Glutamatergic neuron (in vitro differentiated cells): ENCODE results near the gene PLEKHA1. TPM values are rescaled to one million over a fixed set of nuclear protein-coding genes. Genes with fewer than 3 reads are reported as not detected.

Experiments
- DNase-seq: peaks from one replicate; pipeline ENCODE4 v3.0.0; 2022
- H3K27ac Mint-ChIP-seq: one replicate; pipeline ENCODE4 v1.8.0; 2020; ENCODE audit warnings: mild to moderate bottlenecking, mixed read lengths, inconsistent platforms; ENCODE audit not compliant: unreplicated experiment
- H3K27me3 Mint-ChIP-seq: one replicate; pipeline ENCODE4 v1.8.0; 2020; ENCODE audit warnings: mild to moderate bottlenecking, moderate library complexity, mixed read lengths, inconsistent platforms; ENCODE audit not compliant: unreplicated experiment
- H3K36me3 Mint-ChIP-seq: one replicate; pipeline ENCODE4 v1.8.0; 2020; ENCODE audit warnings: mild to moderate bottlenecking, mixed read lengths, inconsistent platforms; ENCODE audit not compliant: unreplicated experiment
- H3K4me1 Mint-ChIP-seq: one replicate; pipeline ENCODE4 v1.8.0; 2020; ENCODE audit warnings: mild to moderate bottlenecking, low read depth, mixed read lengths, inconsistent platforms; ENCODE audit not compliant: unreplicated experiment
- H3K4me3 Mint-ChIP-seq: one replicate; pipeline ENCODE4 v1.8.0; 2020; ENCODE audit warnings: mild to moderate bottlenecking, mixed read lengths, inconsistent platforms; ENCODE audit not compliant: unreplicated experiment
- H3K9me3 Mint-ChIP-seq: one replicate; pipeline ENCODE4 v1.8.0; 2020; ENCODE audit warnings: mild to moderate bottlenecking, moderate library complexity, mixed read lengths, inconsistent platforms; ENCODE audit not compliant: unreplicated experiment
- total RNA-seq: library from RNA; stranded (reverse); fragmentation: NEBNext Ultra II Directional; extraction: Animal tissue kit (Norgen Biotek cat#: 25700); gene quantifications from one replicate; pipeline ENCODE4 v1.2.1, GENCODE V29; 2021; ENCODE audit not compliant: unreplicated experiment
- TF ChIP-seq, protein P1 (sequence below): fragments of 200-600 bp; sonication (generic); IDR thresholded peaks from one replicate; pipeline ENCODE4 v1.5.0; 2021; ENCODE audit not compliant: partially characterized antibody, unreplicated experiment

Gene PLEKHA1
- total RNA-seq, 1 donor from 2014 or later: 31.4 TPM

DNA sequence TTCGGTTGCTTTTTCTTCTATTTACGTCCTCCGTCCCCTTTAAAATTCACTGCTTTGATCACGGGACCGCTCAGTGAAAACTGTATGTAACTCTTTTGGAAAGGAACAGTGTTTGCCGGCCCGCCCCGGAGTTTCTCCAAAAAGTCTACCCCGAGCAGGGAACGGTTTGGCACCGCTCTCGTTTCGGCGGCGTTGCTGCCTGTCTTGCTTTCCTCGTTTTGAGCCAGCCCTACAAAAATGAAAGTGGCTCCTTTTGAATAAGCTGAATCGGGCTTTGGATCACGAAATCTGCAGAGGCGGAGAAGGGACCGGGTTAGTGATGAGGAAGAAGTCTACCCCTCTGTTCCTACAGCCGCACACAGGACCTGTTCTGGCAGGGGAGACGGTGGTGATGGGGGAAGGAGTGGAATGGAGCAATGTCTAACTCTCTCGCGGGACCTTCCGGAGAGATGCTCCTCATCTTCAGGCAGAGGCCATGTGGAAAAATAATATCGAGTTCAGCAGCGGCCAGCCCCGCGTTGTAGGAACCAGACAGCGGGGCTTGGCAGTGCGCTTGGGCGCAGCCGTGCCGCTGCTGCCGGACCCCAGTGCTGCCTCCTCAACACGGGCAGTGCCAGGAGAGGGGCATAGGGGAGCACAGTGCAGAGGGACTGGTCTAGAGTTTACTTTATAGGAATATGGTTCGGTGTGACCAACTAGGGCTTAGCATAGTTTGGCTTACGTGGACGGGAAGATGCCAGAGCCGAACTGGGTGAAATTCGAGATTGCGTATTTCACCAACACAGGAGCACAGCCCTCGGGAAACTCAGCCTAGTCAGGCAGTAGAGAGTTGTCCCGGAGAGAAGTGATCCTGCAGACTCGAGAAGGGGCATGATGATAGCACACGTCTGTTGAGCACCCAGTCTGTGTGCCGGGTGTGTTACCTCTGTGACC lies 88.3 kb downstream of the PLEKHA1 start:
- DNase-seq: no peak
- peak overlapping the region; percentile 64 for H3K4me3 Mint-ChIP-seq
- peaks cover 5% of the 10 kb centered on the region for H3K4me1 Mint-ChIP-seq
- TF ChIP-seq, protein P1, sequence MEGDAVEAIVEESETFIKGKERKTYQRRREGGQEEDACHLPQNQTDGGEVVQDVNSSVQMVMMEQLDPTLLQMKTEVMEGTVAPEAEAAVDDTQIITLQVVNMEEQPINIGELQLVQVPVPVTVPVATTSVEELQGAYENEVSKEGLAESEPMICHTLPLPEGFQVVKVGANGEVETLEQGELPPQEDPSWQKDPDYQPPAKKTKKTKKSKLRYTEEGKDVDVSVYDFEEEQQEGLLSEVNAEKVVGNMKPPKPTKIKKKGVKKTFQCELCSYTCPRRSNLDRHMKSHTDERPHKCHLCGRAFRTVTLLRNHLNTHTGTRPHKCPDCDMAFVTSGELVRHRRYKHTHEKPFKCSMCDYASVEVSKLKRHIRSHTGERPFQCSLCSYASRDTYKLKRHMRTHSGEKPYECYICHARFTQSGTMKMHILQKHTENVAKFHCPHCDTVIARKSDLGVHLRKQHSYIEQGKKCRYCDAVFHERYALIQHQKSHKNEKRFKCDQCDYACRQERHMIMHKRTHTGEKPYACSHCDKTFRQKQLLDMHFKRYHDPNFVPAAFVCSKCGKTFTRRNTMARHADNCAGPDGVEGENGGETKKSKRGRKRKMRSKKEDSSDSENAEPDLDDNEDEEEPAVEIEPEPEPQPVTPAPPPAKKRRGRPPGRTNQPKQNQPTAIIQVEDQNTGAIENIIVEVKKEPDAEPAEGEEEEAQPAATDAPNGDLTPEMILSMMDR: no peak
- peaks cover 13% of the 10 kb centered on the region for H3K9me3 Mint-ChIP-seq
- H3K27me3 Mint-ChIP-seq: peaks cover 25% of the 10 kb centered on the region
- H3K36me3 Mint-ChIP-seq: no peaks in the 10 kb centered on the region
- no peak overlapping the region for H3K27ac Mint-ChIP-seq

DNA sequence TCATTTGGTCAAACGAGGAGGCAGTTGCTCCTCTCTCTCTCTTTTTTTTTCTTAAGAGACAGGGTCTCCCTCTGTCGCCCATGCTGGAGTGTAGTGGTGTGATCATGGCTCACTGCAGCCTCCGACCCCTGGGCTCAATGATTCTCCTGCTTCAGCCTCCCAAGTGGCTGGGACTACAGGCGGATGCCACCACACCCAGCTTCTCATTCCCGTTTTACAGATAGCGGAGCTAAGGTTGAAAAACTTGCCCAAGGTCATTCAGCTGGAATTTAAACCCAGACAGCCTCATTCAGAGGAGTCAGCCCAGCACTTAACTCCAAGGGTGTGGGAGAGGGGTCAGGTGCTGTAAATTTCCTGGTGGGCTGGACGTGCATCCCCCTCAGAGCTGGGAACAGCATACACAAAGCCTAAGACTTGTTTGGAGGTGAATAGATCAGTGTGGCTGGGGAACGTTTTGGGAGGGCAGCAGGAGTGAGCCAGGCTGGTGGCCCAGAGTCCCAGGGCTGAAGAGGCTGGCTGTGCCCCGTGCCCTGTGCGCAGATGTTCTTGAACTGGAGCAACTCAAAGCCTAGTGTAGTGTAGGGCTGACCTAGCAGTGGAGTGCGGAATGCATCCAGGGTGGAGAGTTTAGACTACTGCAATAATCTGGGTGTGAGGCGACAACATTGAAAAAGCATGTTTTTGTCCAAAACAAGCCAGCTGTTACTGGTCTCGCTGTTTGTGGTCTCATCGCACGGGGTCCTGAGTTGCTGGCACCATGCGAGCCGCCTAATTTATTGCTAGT lies 89.2 kb downstream of the PLEKHA1 start:
- Mint-ChIP-seq H3K9me3 (peaks cover 13% of the 10 kb centered on the region), H3K36me3 (no peaks in the 10 kb centered on the region), H3K27ac (no peak overlapping the region), H3K27me3 (peaks cover 22% of the 10 kb centered on the region), H3K4me1 (peaks cover 5% of the 10 kb centered on the region), H3K4me3 (peak overlapping the region; percentile 38)
- TF ChIP-seq, protein P1: no peak
- DNase-seq: no peak

DNA sequence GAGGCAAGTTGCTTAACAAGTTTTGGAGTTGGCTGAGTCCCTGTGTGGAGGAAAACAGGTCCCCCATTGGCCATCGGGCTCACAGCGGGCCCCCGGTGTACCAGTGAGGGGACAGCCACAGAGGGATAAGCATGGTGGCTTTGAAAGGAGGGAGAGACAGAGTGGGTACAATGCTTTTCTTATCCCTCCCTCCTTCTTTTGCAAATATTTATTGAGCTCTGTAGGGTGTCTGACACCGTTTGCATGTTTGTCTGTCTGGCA lies 89.7 kb downstream of the PLEKHA1 start:
- peaks cover 5% of the 10 kb centered on the region for H3K4me1 Mint-ChIP-seq
- H3K36me3 Mint-ChIP-seq: no peaks in the 10 kb centered on the region
- no peak overlapping the region for H3K27ac Mint-ChIP-seq
- no peak for DNase-seq
- H3K27me3 Mint-ChIP-seq: peaks cover 22% of the 10 kb centered on the region
- no peak overlapping the region for H3K4me3 Mint-ChIP-seq
- H3K9me3 Mint-ChIP-seq: peaks cover 13% of the 10 kb centered on the region
- TF ChIP-seq, protein P1: no peak

DNA sequence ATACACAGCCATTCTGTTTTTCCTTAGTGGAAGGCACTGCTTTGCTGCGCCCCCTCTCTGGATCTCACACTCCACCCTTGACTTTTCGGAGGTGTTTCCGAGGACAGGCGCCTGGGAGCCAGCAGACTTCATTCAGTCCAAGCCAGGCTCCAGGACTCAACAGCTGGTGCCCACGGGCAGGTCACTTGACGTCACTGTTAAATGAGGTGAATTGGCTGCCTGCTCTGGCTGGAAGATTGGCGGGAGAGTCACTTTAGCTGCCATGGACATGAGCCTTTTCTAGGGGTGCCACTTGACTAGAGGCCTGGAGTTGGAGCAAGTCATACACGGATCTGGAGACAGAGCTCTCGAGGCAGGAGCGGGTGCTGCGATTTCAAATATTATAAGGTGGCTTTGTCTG lies 90.1 kb downstream of the PLEKHA1 start:
- Mint-ChIP-seq H3K9me3 (peaks cover 13% of the 10 kb centered on the region), H3K27ac (no peak overlapping the region), H3K4me1 (peaks cover 5% of the 10 kb centered on the region), H3K36me3 (no peaks in the 10 kb centered on the region), H3K27me3 (peaks cover 25% of the 10 kb centered on the region), H3K4me3 (no peak overlapping the region)
- no peak for DNase-seq
- TF ChIP-seq, protein P1: no peak
